ENCODE results near the gene MITF.

GRCh38 chr3:69828817-69829216 is 89.6 kb downstream of the MITF start:
- TF ChIP-seq EP300 (IDR thresholded peaks at IDR 0.05; ENCODE audit: low read depth) (no peak), POLR2A (IDR thresholded peaks at IDR 0.05) (no peak), CTCF (IDR thresholded peaks at IDR 0.05) (no peak)
